ENCODE data around the gene AP5S1. TPM values are rescaled to one million over a fixed set of nuclear protein-coding genes. Genes with fewer than 3 reads are reported as not detected.

Gene AP5S1
- total and polyA plus RNA-seq, 2 of the 13 experiments (the other 11 are each of a cell fraction or from before 2014, with no cell fraction given), result 7.9 to 23.2 TPM

GRCh38 chr20:3785240-3786125 lies 34.9 kb upstream of the AP5S1 start (continued):
- TF ChIP-seq ZNF407 (CRISPR knock-in tag; IDR thresholded peaks at IDR 0.05; ENCODE audit: not compliant biosample characterization) (no peak), FOXK1 (CRISPR knock-in tag; IDR thresholded peaks at IDR 0.05; ENCODE audit: borderline replicate concordance, low read depth) (no peak), ZFP36L1 (CRISPR knock-in tag; IDR thresholded peaks at IDR 0.05) (no peak), ARNT (IDR thresholded peaks at IDR 0.05) (no peak), PRMT3 (CRISPR knock-in tag; IDR thresholded peaks at IDR 0.05; ENCODE audit: borderline replicate concordance, low read depth) (no peak), ZFYVE20 (CRISPR knock-in tag; IDR thresholded peaks at IDR 0.05; ENCODE audit: borderline replicate concordance, low read depth) (no peak), ZNF552 (CRISPR knock-in tag; IDR thresholded peaks at IDR 0.05; ENCODE audit: borderline replicate concordance) (peak; percentile 59; the same call in 1 of the 2 replicates), ZSCAN20 (CRISPR knock-in tag; IDR thresholded peaks at IDR 0.05; ENCODE audit: borderline replicate concordance) (no peak), KIAA2018 (CRISPR knock-in tag; IDR thresholded peaks at IDR 0.05; ENCODE audit: borderline replicate concordance) (no peak)

Data from HepG2 (cell line).